GM06990 (cell line): ENCODE measurements around the gene SELL.

Source experiments
- DNase-seq: peaks from one replicate; pipeline ENCODE4 v3.0.0-alpha.2; 2011; ENCODE audit not compliant: insufficient read length; ENCODE audit errors: extremely low read depth
- H3K27me3 ChIP-seq: replicated peaks from 2 replicates; pipeline ENCODE4 v1.6.0; 2011; ENCODE audit warnings: low read length; ENCODE audit not compliant: control insufficient read depth, insufficient read depth
- H3K36me3 ChIP-seq: 2 replicates; pipeline ENCODE4 v1.5.1; 2011; ENCODE audit warnings: low read length; ENCODE audit not compliant: control insufficient read depth, insufficient read depth
- H3K4me3 ChIP-seq: replicated peaks from 2 replicates; pipeline ENCODE4 v1.5.1; 2011; ENCODE audit warnings: low read depth, mild to moderate bottlenecking, control low read depth, low read length
- CTCF ChIP-seq: IDR thresholded peaks from 2 replicates; pipeline ENCODE4 v1.5.1; 2011; ENCODE audit warnings: low read length, control low read depth, mild to moderate bottlenecking, inconsistent platforms; ENCODE audit not compliant: insufficient read depth, poor library complexity, severe bottlenecking

The SELL gene

GRCh38 chr1:169701261-169702005, 10.0 kb downstream of the SELL start:
- peaks cover 5% of the 10 kb centered on the region for H3K36me3 ChIP-seq
- no peaks in the 10 kb centered on the region for H3K27me3 ChIP-seq
- H3K4me3 ChIP-seq = no peak overlapping the region
- DNase-seq = no peak
- no peak for TF ChIP-seq CTCF

- TF ChIP-seq CTCF = no peak
- Histone ChIP-seq H3K36me3 (peaks cover 5% of the 10 kb centered on the region), H3K27me3 (no peaks in the 10 kb centered on the region), H3K4me3 (no peak overlapping the region)
- no peak for DNase-seq
Measured at GRCh38 chr1:169699707-169700106, 11.7 kb downstream of the SELL start.

GRCh38 chr1:169698976-169699375, 12.4 kb downstream of the SELL start:
- Histone ChIP-seq H3K27me3 (no peaks in the 10 kb centered on the region), H3K4me3 (no peak overlapping the region), H3K36me3 (peaks cover 5% of the 10 kb centered on the region)
- TF ChIP-seq CTCF = no peak
- DNase-seq = peak; percentile 55

GRCh38 chr1:169697755-169698154, 13.7 kb downstream of the SELL start:
- Histone ChIP-seq H3K4me3 (no peak overlapping the region), H3K27me3 (no peaks in the 10 kb centered on the region), H3K36me3 (peaks cover 3% of the 10 kb centered on the region)
- TF ChIP-seq CTCF = no peak
- peak; percentile 51 for DNase-seq

- Histone ChIP-seq H3K36me3 (peaks cover under 1% of the 10 kb centered on the region), H3K4me3 (no peak overlapping the region), H3K27me3 (no peaks in the 10 kb centered on the region)
- no peak for DNase-seq
- TF ChIP-seq CTCF = no peak
Measured at GRCh38 chr1:169696273-169697100, 14.9 kb downstream of the SELL start.
